NCI-H2029 treated with DMSO at 0.1 percent for 48 hours (cell line): ENCODE data around the gene EPS8L3.

Experiments used
- DNase-seq: peaks from one replicate; lab custom pipeline; 2025; lab: John Stamatoyannopoulos, UW

The EPS8L3 gene

GRCh38 chr1:109739738-109740614, 23.7 kb downstream of the EPS8L3 start:
- DNase-seq: peak; percentile 25

- DNase-seq: no peak
Observed at GRCh38 chr1:109733236-109733870, 30.4 kb downstream of the EPS8L3 start.

- no peak for DNase-seq
Observed at GRCh38 chr1:109732390-109732881, 31.3 kb downstream of the EPS8L3 start.

GRCh38 chr1:109730666-109731065, 33.1 kb downstream of the EPS8L3 start:
- no peak for DNase-seq

- DNase-seq: no peak
Observed at GRCh38 chr1:109728870-109729269, 34.9 kb downstream of the EPS8L3 start.

GRCh38 chr1:109726728-109727373, 36.9 kb downstream of the EPS8L3 start:
- DNase-seq: no peak

GRCh38 chr1:109726007-109726406, 37.7 kb downstream of the EPS8L3 start:
- no peak for DNase-seq

GRCh38 chr1:109725510-109725909, 38.2 kb downstream of the EPS8L3 start:
- DNase-seq: no peak

GRCh38 chr1:109724933-109725332, 38.8 kb downstream of the EPS8L3 start:
- no peak for DNase-seq

GRCh38 chr1:109722908-109723691, 40.6 kb downstream of the EPS8L3 start:
- no peak for DNase-seq

- DNase-seq: no peak
Observed at GRCh38 chr1:109721971-109722370, 41.8 kb downstream of the EPS8L3 start.

GRCh38 chr1:109721042-109721441, 42.7 kb downstream of the EPS8L3 start:
- DNase-seq: no peak

- DNase-seq: no peak
Observed at GRCh38 chr1:109719337-109719837, 44.3 kb downstream of the EPS8L3 start.

- no peak for DNase-seq
Observed at GRCh38 chr1:109718495-109718894, 45.2 kb downstream of the EPS8L3 start.

GRCh38 chr1:109717729-109718128, 46.0 kb downstream of the EPS8L3 start:
- no peak for DNase-seq

GRCh38 chr1:109716570-109717090, 47.1 kb downstream of the EPS8L3 start:
- DNase-seq: no peak

GRCh38 chr1:109716121-109716520, 47.6 kb downstream of the EPS8L3 start:
- no peak for DNase-seq

- DNase-seq: no peak
Observed at GRCh38 chr1:109714661-109715372, 48.9 kb downstream of the EPS8L3 start.

- no peak for DNase-seq
Observed at GRCh38 chr1:109713636-109714035, 50.1 kb downstream of the EPS8L3 start.

GRCh38 chr1:109712321-109712864, 51.3 kb downstream of the EPS8L3 start:
- DNase-seq: no peak
